K562 (cell line): Measurements from ENCODE around the gene EXOC3. TPM values are rescaled to one million over a fixed set of nuclear protein-coding genes. Genes with fewer than 3 reads are reported as not detected.

Experiments used
- IFI16 ChIP-seq: fragments of 250-450 bp; sonication (Bioruptor Pico); IDR thresholded peaks from 2 replicates; pipeline ENCODE4 v2.1.2; 2022; ENCODE audit warnings: mild to moderate bottlenecking, inconsistent platforms
- polyA plus RNA-seq, 8 experiments: library from polyadenylated mRNA; depleted of rRNA in 4 of 8; stranded (reverse) in 5 of 8; unstranded in 3 of 8; fragments of >200 nt; fragmentation: Nextera tagmentation in 2 of 8; fragmentation: Illumina TruSeq in 1 of 8; extraction: Ambion mirVana in 2 of 8; extraction: Trizol in 1 of 8; gene quantifications; 2 replicates each; pipeline versions ENCODE4 v1.2.1 to v1.2.3, GENCODE V29; 2011 to 2014; ENCODE audit warnings: inconsistent platforms in 1 of 8, missing spikeins in 1 of 8
- total RNA-seq, 7 experiments: library from RNA; depleted of rRNA in 6 of 7; stranded (reverse); fragments of >200 nt in 6 of 7; fragmentation: Illumina TruSeq in 2 of 7; extraction: Trizol in 2 of 7; gene quantifications; 2 replicates each; pipeline versions ENCODE4 v1.2.1 to v1.2.3, GENCODE V29; 2011 to 2021; ENCODE audit warnings: low replicate concordance in 1 of 7
- TF ChIP-seq, protein P1 (sequence below), 2 experiments: IDR thresholded peaks; 2 replicates each; pipeline ENCODE4 v1.6.1; 2012; ENCODE audit warnings: improper control_type of control experiment in 2 of 2, low read depth in 2 of 2, low read length in 2 of 2, borderline replicate concordance in 1 of 2
- TF ChIP-seq, protein P2 (sequence below): fragments of 450-650 bp; conservative IDR thresholded peaks from 2 replicates; pipeline ENCODE4 v1.6.1; 2016; ENCODE audit warnings: missing genetic modification characterization, low read depth, mild to moderate bottlenecking, control low read depth, missing compliant biosample characterization

EXOC3 gene
- total and polyA plus RNA-seq, 9 of the 15 experiments (the other 6 are each of a cell fraction or from before 2014, with no cell fraction given) = 1.4 to 41.9 (median 22.4) TPM

DNA sequence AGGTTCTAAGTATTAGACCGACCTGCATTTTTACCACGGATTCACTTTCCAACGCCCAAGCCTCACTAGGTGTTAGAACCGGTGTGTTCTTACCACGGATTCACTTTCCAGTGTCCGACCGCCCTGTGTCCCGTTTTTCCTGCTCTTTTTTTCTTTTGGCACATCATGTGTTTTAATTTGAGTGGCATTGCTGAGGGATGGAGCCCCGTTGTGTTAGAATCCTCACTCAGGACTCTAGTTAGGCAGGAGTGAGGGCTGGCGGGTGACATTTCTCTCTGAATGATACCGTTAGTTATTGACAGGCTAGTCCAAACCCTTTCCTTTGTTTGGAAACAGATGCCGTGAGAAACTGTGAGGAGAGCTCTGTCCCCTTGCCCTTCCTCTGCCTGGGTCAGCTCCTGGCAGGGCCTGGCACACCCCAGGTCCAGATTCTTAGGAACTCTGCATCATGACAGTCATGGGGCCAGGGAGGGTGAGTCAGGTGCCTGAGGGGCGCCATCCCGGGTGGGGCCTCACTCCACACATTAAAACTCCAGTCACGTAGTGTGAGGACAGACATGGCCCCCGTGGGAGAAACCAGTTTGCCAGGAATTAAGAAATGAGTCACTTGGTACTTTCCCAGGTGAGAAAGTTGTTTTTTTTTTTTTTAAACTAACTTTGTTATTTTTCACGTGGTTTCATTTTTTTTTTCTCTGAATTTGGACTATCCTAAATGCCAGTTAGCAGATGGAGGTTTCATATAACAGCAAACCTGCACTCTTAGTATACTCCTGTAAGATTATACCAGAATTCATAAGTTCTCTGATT lies 15.8 kb downstream of the EXOC3 start (continued):
- TF ChIP-seq, protein P1, sequence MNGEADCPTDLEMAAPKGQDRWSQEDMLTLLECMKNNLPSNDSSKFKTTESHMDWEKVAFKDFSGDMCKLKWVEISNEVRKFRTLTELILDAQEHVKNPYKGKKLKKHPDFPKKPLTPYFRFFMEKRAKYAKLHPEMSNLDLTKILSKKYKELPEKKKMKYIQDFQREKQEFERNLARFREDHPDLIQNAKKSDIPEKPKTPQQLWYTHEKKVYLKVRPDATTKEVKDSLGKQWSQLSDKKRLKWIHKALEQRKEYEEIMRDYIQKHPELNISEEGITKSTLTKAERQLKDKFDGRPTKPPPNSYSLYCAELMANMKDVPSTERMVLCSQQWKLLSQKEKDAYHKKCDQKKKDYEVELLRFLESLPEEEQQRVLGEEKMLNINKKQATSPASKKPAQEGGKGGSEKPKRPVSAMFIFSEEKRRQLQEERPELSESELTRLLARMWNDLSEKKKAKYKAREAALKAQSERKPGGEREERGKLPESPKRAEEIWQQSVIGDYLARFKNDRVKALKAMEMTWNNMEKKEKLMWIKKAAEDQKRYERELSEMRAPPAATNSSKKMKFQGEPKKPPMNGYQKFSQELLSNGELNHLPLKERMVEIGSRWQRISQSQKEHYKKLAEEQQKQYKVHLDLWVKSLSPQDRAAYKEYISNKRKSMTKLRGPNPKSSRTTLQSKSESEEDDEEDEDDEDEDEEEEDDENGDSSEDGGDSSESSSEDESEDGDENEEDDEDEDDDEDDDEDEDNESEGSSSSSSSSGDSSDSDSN (IDR thresholded peaks at IDR 0.05; ENCODE audit: borderline replicate concordance in 1 of 2, low read depth in 2 of 2, low read length in 2 of 2) = no peak
- TF ChIP-seq, protein P2, sequence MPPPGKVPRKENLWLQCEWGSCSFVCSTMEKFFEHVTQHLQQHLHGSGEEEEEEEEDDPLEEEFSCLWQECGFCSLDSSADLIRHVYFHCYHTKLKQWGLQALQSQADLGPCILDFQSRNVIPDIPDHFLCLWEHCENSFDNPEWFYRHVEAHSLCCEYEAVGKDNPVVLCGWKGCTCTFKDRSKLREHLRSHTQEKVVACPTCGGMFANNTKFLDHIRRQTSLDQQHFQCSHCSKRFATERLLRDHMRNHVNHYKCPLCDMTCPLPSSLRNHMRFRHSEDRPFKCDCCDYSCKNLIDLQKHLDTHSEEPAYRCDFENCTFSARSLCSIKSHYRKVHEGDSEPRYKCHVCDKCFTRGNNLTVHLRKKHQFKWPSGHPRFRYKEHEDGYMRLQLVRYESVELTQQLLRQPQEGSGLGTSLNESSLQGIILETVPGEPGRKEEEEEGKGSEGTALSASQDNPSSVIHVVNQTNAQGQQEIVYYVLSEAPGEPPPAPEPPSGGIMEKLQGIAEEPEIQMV (tag) = no peak
- no peak for TF ChIP-seq IFI16
